ENCODE measurements around the gene ELOVL1.

ELOVL1 gene

DNA sequence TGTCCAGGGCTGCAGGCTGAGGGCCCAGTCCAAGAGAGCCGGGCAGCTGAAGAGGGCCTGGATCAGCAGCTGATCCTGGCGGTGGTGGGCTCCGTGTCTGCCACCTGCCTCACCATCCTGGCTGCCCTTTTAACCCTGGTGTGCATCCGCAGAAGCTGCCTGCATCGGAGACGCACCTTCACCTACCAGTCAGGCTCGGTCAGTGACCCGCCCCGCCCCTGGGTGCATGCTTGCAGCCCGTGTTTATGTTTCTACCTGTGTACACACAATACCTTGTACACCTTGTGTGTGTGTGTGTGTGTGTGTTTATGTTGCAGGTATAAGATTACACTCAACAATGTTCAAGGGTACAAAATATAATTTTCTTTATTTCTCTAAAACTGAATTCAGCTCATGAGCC lies 54.0 kb downstream of the ELOVL1 start:
- Histone ChIP-seq H3K27ac (no peak overlapping the region), H3K36me3 (ENCODE audit: control insufficient read depth, insufficient read depth, low read length) (no peaks in the 10 kb centered on the region), H3K9ac (no peak overlapping the region), H3K9me3 (ENCODE audit: control insufficient read depth, low read length) (no peaks in the 10 kb centered on the region), H3K27me3 (ENCODE audit: control insufficient read depth, insufficient read depth, low read length) (no peaks in the 10 kb centered on the region), H3K4me3 (ENCODE audit: low read depth, low read length) (no peak overlapping the region), H2AFZ (no peak overlapping the region), H3K79me2 (no peaks in the 10 kb centered on the region), H3K4me1 (peaks cover 2% of the 10 kb centered on the region), H3K4me2 (ENCODE audit: low read length) (no peak overlapping the region)
- TF ChIP-seq CTCF (IDR thresholded peaks at IDR 0.05) = no peak
